ENCODE results near the gene RHEX. TPM values are rescaled to one million over a fixed set of nuclear protein-coding genes. Genes with fewer than 3 reads are reported as not detected.

The RHEX gene
- total RNA-seq, 1 donor from 2014 or later, result 27.1 TPM

GRCh38 chr1:206089341-206089740 lies 36.4 kb downstream of the RHEX start:
- no peak for DNase-seq (ENCODE audit: low spot score)

- no peak for DNase-seq (ENCODE audit: low spot score)
These were observed 41.1 kb downstream of the RHEX start for GRCh38 chr1:206094024-206094423.

- no peak for DNase-seq (ENCODE audit: low spot score)
These were observed 44.4 kb downstream of the RHEX start for GRCh38 chr1:206097381-206097780.

- DNase-seq (ENCODE audit: low spot score), result no peak
These were observed 45.4 kb downstream of the RHEX start for GRCh38 chr1:206098242-206098919.

GRCh38 chr1:206100226-206100815 lies 47.3 kb downstream of the RHEX start:
- DNase-seq (ENCODE audit: low spot score), result no peak

GRCh38 chr1:206101351-206102045 lies 48.5 kb downstream of the RHEX start:
- no peak for DNase-seq (ENCODE audit: low spot score)

GRCh38 chr1:206102292-206102936 lies 49.4 kb downstream of the RHEX start:
- DNase-seq (ENCODE audit: low spot score), result no peak

- DNase-seq (ENCODE audit: low spot score), result no peak
These were observed 51.0 kb downstream of the RHEX start for GRCh38 chr1:206103979-206104378.

GRCh38 chr1:206105464-206105995 lies 52.6 kb downstream of the RHEX start:
- no peak for DNase-seq (ENCODE audit: low spot score)

- peak; percentile 86 for DNase-seq (ENCODE audit: low spot score)
These were observed 53.6 kb downstream of the RHEX start for GRCh38 chr1:206106328-206107167.

- no peak for DNase-seq (ENCODE audit: low spot score)
These were observed 54.2 kb downstream of the RHEX start for GRCh38 chr1:206107168-206107544.

- no peak for DNase-seq (ENCODE audit: low spot score)
These were observed 55.7 kb downstream of the RHEX start for GRCh38 chr1:206108635-206109034.

- DNase-seq (ENCODE audit: low spot score), result no peak
These were observed 56.7 kb downstream of the RHEX start for GRCh38 chr1:206109718-206110117.

GRCh38 chr1:206110161-206110560 lies 57.2 kb downstream of the RHEX start:
- DNase-seq (ENCODE audit: low spot score), result no peak

GRCh38 chr1:206110820-206111219 lies 57.8 kb downstream of the RHEX start:
- no peak for DNase-seq (ENCODE audit: low spot score)

- DNase-seq (ENCODE audit: low spot score), result no peak
These were observed 58.4 kb downstream of the RHEX start for GRCh38 chr1:206111271-206111927.

GRCh38 chr1:206112600-206113301 lies 59.8 kb downstream of the RHEX start:
- DNase-seq (ENCODE audit: low spot score), result no peak

- no peak for DNase-seq (ENCODE audit: low spot score)
These were observed 62.0 kb downstream of the RHEX start for GRCh38 chr1:206114692-206115640.

GRCh38 chr1:206115791-206116190 lies 62.8 kb downstream of the RHEX start:
- no peak for DNase-seq (ENCODE audit: low spot score)

Measured in ureter (tissue), 1 donor.